ENCODE measurements around the gene HIC2.
"Not testable (repeated sequence)": the region's sequence is repeated elsewhere in the genome, so short reads cannot be mapped to it uniquely, and the experiment has no call there.

DNA sequence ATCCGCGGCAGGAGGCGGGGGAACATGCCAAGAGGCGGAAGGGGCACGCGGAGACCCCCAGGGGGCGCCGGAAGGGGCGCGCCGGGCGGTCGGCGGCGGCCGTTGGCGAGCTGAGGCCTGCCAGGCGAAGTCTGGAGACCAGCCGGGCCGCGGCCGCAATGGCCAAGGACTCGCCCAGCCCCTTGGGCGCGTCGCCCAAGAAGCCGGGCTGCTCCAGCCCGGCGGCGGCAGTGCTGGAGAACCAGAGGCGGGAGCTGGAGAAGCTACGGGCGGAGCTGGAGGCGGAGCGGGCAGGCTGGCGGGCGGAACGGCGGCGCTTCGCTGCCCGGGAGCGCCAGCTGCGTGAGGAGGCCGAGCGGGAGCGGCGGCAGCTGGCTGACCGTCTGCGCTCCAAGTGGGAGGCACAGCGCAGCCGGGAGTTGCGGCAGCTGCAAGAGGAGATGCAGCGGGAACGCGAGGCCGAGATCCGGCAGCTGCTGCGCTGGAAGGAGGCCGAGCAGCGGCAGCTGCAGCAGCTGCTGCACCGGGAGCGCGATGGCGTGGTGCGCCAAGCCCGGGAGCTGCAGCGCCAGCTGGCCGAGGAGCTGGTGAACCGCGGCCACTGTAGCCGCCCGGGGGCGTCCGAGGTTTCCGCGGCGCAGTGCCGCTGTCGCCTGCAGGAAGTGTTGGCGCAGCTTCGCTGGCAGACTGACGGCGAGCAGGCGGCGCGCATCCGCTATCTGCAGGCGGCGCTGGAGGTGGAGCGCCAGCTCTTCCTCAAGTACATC, 33.3 kb upstream of the HIC2 start, which contains the start of gene RIMBP3B:
- TF ChIP-seq, protein P1, sequence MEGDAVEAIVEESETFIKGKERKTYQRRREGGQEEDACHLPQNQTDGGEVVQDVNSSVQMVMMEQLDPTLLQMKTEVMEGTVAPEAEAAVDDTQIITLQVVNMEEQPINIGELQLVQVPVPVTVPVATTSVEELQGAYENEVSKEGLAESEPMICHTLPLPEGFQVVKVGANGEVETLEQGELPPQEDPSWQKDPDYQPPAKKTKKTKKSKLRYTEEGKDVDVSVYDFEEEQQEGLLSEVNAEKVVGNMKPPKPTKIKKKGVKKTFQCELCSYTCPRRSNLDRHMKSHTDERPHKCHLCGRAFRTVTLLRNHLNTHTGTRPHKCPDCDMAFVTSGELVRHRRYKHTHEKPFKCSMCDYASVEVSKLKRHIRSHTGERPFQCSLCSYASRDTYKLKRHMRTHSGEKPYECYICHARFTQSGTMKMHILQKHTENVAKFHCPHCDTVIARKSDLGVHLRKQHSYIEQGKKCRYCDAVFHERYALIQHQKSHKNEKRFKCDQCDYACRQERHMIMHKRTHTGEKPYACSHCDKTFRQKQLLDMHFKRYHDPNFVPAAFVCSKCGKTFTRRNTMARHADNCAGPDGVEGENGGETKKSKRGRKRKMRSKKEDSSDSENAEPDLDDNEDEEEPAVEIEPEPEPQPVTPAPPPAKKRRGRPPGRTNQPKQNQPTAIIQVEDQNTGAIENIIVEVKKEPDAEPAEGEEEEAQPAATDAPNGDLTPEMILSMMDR (IDR thresholded peaks at IDR 0.05), result not testable (repeated sequence)
- TF ChIP-seq EP300, POLR2AphosphoS5 (IDR thresholded peaks at IDR 0.05): not testable (repeated sequence)

Measured in esophagus muscularis mucosa (tissue), 4 donors.